HG03039 (cell line): ENCODE measurements around the gene CARD16.
"Not testable (repeated sequence)": the region's sequence is repeated elsewhere in the genome, so short reads cannot be mapped to it uniquely, and the experiment has no call there.

Experiments used
- ATAC-seq: cut with Tn5 transposase; IDR thresholded peaks from one replicate; pipeline ENCODE4 v1.9.1; 2021; ENCODE audit warnings: mild to moderate bottlenecking, moderate library complexity; ENCODE audit not compliant: unreplicated experiment

Gene CARD16

GRCh38 chr11:105044557-105045524, at the start of gene CARD16:
TSS of gene CARD16 (minus strand) at chr11:105045335. CDS start at chr11:105045297, 38 bp downstream.
- peak; percentile 100 for ATAC-seq

- ATAC-seq: no peak
These were observed 47.4 kb upstream of the CARD16 start for GRCh38 chr11:105092256-105093239.

DNA sequence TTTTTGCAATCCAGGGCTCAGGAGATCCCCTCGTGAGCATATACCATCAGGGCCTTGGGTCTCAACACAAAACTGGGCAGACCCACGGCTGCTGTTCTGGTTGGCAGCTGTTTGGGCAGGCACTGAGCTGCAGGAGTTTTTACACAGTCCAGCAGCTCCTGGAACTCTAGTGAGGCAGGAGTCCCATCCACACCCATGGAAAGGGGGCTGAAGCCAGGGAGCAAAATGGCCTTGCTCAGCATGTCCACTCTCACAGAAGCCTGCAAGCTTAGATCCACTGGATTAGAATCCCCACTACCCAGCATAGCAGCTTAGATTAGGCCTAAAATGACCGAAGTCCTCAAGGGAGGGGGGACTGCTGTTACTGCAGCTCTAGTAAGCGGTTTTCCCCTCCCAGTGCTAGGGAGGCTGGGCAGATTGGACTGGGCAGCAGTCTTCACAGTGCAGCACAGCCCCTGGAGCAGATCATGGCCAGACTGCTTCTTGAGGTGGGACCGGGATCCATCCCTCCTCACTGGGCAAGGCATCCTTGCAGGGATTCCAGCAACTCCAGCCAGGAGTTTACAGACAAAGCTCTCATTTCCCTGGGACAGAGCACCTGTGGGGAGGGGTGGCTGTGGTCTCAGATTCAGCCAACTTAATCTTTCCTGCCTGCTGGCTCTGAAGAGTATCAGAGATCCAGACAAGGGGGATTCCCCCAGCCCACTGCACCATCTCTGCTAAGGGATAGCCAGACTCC, 36.4 kb upstream of the CARD16 start:
- ATAC-seq: no peak

GRCh38 chr11:105080171-105080906, 35.2 kb upstream of the CARD16 start:
- not testable (repeated sequence) for ATAC-seq

GRCh38 chr11:105078283-105078682, 33.1 kb upstream of the CARD16 start:
- no peak for ATAC-seq

GRCh38 chr11:105077141-105077790, 32.1 kb upstream of the CARD16 start:
- not testable (repeated sequence) for ATAC-seq

DNA sequence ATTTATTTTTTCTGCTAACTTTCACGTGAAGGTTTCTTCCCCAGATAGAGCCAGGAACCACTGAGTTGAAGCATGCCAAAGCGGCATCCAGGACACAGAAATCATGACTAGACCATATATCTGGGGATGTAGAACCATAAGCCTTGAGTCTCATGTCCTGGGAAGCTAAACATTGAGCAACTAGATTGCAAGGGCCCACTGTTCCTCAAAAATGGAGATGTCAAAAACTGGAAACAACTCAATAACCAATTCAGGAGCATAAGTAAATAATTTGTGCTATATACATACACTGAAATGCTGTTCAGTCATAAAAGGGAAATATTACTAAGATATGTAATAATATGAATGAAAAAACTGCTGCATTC, 29.0 kb upstream of the CARD16 start:
- no peak for ATAC-seq

- no peak for ATAC-seq
These were observed 28.5 kb upstream of the CARD16 start for GRCh38 chr11:105073456-105074165.

DNA sequence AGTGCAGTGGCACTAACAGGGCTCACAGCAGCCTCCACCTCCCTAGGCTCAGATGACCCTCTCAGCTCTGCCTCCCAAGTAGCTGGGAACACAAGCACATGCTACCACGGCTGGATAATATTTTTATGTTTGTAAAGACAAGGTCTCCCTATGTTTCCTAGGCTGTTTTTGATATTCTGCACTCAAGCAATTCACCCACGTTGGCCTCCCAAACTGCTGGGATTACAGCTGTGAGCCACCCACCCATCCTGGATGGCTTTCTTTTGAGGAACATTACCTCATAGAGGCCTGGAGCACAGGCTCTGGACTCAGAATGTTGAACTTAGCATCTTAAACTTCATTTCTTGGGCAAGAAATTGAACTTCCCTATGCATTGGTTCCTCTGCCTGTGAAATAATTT, 26.9 kb upstream of the CARD16 start:
- ATAC-seq: not testable (repeated sequence)

DNA sequence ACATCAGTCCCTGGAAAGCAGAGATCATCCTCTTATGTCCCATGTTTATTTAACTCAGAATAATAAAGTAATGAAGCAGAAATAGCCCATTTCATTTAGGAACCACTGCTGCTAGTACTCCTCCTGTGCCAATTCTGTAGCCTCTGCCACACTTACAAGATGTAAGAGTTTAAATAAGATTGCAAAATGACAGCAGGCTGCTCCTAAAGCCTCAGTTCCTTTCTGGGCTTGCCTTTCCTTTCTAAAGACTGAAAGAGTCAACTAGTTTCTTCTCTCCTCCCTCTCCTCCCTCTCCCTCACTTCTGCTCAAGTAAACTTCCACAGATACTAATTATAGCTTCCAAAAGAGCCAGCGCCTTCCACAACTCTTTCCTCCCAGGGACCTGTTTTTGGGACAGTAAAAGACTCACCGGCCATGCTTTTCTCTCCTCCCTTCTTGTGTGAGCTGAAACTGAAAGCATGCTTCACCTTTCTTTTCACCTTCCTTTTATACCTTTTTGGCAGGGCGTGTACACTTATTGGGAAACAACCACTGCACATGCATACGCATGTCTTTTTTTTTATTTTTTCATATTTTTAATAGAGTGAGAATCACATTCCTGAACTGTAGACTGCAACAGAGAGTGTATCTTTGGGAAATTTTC, 26.1 kb upstream of the CARD16 start:
- no peak for ATAC-seq

- no peak for ATAC-seq
These were observed 25.2 kb upstream of the CARD16 start for GRCh38 chr11:105070306-105070705.

GRCh38 chr11:105069749-105070148, 24.6 kb upstream of the CARD16 start:
- ATAC-seq: not testable (repeated sequence)

DNA sequence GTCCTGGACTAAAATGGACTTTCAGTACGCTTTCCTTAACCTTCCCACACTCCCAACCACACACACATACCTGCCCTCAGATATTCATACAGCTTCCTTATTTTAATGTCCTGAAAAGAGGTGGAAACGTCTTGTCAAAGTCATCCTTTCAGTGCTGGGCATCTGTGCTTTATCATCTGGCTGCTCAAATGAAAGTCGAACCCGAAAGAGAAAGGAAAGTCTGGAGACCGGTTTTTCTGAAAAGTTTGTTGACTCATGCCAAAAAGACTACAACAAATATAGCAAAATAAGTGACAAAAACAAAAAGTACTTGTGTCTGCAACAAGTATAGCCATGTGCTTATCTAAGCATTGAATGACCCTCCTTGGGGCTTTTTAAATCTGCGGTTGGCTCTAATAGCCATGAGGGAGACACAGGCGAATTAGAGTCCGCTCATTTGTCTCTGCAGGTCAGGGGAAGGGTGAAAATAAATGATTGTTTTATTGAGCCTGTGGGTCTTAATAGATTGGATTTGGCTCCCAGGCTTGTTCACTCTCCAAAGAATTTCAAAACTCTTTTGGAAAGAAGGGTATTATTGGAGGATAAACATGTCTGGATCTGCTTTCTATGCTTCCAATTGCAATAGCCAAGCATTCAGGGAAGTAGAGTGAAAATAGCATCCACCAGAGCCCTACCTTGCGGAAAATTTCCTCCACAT, 18.3 kb upstream of the CARD16 start:
- not testable (repeated sequence) for ATAC-seq

DNA sequence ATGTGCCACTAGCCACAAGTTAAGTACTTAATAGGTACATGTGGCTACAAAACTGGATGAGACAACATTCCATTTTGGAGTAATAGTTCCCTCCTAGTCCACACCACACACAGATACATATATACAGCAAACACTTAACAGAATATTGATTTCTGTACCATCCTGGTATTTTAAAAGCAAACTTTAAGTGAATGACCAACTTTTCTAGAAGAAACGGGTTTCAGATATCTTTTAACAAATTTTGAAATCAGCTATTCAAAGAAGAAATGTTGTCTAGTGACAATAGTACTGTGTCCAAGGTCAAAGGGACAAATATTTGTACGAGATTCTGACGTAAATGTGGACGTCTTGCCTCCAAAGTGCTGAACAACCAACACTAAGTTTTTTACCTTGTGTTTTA, 12.3 kb upstream of the CARD16 start:
- no peak for ATAC-seq

DNA sequence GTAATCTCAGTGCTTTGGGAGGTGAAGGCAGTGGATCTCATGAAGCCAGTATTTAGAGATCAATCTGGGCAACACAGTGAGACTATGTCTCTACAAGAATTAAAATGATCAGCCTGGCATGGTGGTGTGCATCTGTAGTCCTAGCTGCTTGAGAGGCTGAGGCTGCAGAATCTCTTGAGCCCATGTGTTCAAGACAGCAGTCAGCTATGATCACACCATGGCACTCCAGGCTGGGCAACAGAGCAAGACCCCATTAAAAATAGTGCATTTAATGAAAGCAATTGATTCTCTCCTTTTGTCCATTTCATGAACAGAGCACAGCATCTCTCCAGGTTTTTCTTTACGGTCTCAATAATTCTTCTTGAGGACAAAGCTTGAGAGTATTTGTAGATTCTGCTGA, 11.3 kb upstream of the CARD16 start:
- no peak for ATAC-seq

DNA sequence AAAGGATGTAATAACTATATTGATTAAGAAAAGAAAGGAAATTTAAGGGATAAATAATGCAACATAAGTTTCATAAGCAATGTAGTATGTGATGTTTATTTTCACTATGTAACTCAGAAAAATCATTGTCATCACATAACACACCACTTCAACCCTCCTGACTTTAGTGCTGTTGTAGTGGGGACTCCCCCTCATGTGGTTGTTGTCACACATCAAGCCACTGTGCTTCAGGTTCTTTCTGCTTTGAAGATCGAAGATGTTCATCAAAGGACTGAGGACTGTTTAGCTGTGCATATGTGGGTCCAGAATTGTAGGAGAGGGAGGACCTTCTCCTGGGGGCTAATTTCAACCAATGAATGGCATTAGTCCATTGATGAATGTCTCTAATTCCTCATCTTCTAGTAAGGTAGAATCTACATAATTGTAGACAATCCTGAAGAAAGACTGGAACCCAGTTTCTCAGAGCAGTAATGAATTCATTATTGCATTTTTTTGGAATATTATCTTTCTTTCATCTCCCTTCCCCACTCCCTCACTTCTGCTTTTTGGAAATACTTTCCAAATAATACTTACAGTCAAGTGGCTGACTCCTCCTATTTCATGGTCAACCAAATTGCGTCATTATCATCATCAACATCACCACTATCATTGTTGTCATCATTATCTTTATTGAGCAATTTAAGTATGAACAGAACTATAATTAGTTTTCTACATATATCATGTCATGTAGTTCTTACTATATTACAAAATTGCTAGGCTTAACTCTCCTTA, 9.8 kb upstream of the CARD16 start:
- ATAC-seq: no peak

GRCh38 chr11:105052487-105052886, 7.4 kb upstream of the CARD16 start:
- ATAC-seq: no peak
